Measurements from ENCODE around the gene CDK8. TPM values are rescaled to one million over a fixed set of nuclear protein-coding genes. Genes with fewer than 3 reads are reported as not detected.

The CDK8 gene
- total and polyA plus RNA-seq, 10 of the 15 experiments (the other 5 are each of a cell fraction or from before 2014, with no cell fraction given), result 8.6 to 23.5 (median 12.5) TPM

DNA sequence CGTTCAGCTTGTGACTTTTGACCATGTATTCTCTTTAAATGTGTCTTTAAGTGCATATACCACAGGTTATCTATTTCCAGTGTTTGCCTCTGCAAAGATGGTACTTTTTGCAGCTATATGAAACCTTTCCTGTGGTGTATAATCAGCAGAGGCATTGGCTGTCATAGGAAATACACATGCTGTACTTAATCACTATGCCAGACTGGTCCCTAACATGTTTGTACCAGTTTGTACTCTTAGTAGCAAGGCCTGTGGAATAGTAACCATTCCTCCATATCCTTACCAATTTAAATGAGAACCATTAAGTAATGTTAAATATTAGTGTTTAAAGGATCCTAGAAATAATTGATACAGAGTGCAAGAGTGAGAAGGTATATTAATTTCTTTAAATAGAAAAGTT is 69.8 kb downstream of the CDK8 start:
- no peak for FAIRE-seq

More for the DNA sequence above, 69.8 kb downstream of the CDK8 start:
- no peak for DNase-seq (ENCODE audit: low read depth, low spot score)
- TF ChIP-seq, protein P1, sequence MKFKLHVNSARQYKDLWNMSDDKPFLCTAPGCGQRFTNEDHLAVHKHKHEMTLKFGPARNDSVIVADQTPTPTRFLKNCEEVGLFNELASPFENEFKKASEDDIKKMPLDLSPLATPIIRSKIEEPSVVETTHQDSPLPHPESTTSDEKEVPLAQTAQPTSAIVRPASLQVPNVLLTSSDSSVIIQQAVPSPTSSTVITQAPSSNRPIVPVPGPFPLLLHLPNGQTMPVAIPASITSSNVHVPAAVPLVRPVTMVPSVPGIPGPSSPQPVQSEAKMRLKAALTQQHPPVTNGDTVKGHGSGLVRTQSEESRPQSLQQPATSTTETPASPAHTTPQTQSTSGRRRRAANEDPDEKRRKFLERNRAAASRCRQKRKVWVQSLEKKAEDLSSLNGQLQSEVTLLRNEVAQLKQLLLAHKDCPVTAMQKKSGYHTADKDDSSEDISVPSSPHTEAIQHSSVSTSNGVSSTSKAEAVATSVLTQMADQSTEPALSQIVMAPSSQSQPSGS (IDR thresholded peaks at IDR 0.05; ENCODE audit: low read length), result no peak
- TF ChIP-seq, protein P2, sequence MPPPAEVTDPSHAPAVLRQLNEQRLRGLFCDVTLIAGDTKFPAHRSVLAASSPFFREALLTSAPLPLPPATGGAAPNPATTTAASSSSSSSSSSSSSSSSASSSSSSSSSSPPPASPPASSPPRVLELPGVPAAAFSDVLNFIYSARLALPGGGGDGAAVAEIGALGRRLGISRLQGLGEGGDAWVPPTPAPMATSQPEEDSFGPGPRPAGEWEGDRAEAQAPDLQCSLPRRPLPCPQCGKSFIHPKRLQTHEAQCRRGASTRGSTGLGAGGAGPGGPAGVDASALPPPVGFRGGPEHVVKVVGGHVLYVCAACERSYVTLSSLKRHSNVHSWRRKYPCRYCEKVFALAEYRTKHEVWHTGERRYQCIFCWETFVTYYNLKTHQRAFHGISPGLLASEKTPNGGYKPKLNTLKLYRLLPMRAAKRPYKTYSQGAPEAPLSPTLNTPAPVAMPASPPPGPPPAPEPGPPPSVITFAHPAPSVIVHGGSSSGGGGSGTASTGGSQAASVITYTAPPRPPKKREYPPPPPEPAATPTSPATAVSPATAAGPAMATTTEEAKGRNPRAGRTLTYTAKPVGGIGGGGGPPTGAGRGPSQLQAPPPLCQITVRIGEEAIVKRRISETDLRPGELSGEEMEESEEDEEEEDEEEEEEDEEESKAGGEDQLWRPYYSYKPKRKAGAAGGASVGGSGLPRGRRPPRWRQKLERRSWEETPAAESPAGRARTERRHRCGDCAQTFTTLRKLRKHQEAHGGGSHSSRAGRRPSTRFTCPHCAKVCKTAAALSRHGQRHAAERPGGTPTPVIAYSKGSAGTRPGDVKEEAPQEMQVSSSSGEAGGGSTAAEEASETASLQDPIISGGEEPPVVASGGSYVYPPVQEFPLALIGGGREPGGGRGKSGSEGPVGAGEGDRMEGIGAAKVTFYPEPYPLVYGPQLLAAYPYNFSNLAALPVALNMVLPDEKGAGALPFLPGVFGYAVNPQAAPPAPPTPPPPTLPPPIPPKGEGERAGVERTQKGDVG (CRISPR knock-in tag; IDR thresholded peaks at IDR 0.05), result no peak
- Histone ChIP-seq H3K9ac (ENCODE audit: control insufficient read depth, insufficient read depth, low read length) (no peak overlapping the region), H3K4me3 (no peak overlapping the region), H3K79me2 (ENCODE audit: control insufficient read depth, insufficient read depth, low read length) (no peaks in the 10 kb centered on the region), H3K36me3 (ENCODE audit: control insufficient read depth in 2 of 2, insufficient read depth in 2 of 2, low read length in 1 of 2) (no peaks in the 10 kb centered on the region), H3K27me3 (replicated peaks in 1 of 2; ENCODE audit: control insufficient read depth in 2 of 2, insufficient read depth in 2 of 2, low read length in 1 of 2) (no peaks in the 10 kb centered on the region), H3K4me2 (ENCODE audit: control insufficient read depth, insufficient read depth) (no peak overlapping the region), H3K27ac (ENCODE audit: control insufficient read depth, insufficient read depth) (no peak overlapping the region), H3K4me1 (ENCODE audit: control insufficient read depth, insufficient read depth, low read length) (no peaks in the 10 kb centered on the region), H4K20me1 (ENCODE audit: control insufficient read depth, insufficient read depth) (no peaks in the 10 kb centered on the region), H3K9me3 (replicated peaks; ENCODE audit: control insufficient read depth, insufficient read depth, low read length) (no peaks in the 10 kb centered on the region), H2AFZ (ENCODE audit: control insufficient read depth, low read depth, low read length) (no peak overlapping the region)
- POLR2A ChIA-PET, result no interaction called here
- RAD21 ChIA-PET (ENCODE audit: unreplicated experiment), result no interaction called here
- in situ Hi-C loops (cut with MboI), result no loop called here
- BruUV-seq (replicated peaks), result no TSS peak
- CTCF ChIA-PET, result no interaction called here
- SMC1A ChIA-PET (ENCODE audit: uncharacterized antibody, unreplicated experiment), result no interaction called here
- WGBS (ENCODE audit: insufficient coverage, insufficient replicate concordance, low lambda C conversion rate, missing lambda C conversion rate), result 96% methylated on average over 1 of the region's 1 CpG
- ATAC-seq, result peak; percentile 16; the same call in 2 of the 3 replicates
- intact Hi-C loops (cut with micrococcal nuclease; ENCODE audit: unreplicated experiment), result no loop called here

Measured in GM12878 (cell line).